PC-9 (cell line): ENCODE data around the gene TSHZ2.

Experiments
- CTCF ChIP-seq: fragments of 200-600 bp; sonication (generic); conservative IDR thresholded peaks from 2 replicates; pipeline ENCODE4 v1.6.1; 2017; ENCODE audit warnings: mixed run types, antibody characterized with exemption, mild to moderate bottlenecking, moderate library complexity
- EZH2 ChIP-seq: fragments of 200-600 bp; sonication (generic); IDR thresholded peaks from 2 replicates; pipeline ENCODE4 v1.8.0; 2017; ENCODE audit warnings: antibody characterized with exemption, low read depth

GRCh38 chr20:53165452-53165851 is 193.3 kb downstream of the TSHZ2 start:
- no peak for TF ChIP-seq CTCF
- TF ChIP-seq EZH2 = no peak
